Measurements from ENCODE around the gene ITPK1.

The ITPK1 gene

GRCh38 chr14:93057586-93058280 is 58.0 kb downstream of the ITPK1 start:
- DNase-seq = no peak

DNA sequence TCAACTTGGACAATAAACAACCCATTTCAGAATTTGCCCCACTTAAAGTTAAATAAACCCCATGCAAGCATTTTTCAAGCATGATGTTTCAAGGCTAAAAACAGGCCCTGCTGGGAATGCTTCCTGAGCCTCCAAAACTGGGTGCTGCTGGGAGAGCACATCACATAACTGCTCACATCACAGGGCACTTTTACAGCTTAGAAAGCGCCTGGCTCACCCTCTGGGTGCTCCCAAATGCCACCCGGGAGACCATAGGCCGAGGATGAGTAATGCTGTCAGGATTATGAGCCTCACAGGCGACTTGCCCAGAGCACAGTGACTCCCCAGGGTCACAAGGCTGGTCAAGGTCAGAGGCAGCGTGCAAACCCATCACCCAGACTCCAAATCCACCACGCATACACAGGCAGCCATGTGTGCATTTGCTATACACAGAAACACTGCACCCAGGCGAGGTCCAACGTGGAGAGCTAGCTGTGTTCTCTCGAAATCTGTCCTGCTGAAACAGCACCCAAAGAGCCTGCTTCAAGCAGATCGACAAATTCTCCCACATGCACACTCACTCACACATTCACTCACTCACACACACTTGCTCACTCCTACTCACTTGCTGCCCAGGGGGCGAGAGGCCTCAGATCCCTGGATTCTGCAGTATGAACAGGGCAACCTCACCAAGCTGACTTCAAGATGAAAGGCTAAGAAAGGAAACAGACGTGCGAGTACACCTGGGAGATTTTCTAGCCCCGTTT is 58.7 kb downstream of the ITPK1 start:
- DNase-seq = no peak

DNA sequence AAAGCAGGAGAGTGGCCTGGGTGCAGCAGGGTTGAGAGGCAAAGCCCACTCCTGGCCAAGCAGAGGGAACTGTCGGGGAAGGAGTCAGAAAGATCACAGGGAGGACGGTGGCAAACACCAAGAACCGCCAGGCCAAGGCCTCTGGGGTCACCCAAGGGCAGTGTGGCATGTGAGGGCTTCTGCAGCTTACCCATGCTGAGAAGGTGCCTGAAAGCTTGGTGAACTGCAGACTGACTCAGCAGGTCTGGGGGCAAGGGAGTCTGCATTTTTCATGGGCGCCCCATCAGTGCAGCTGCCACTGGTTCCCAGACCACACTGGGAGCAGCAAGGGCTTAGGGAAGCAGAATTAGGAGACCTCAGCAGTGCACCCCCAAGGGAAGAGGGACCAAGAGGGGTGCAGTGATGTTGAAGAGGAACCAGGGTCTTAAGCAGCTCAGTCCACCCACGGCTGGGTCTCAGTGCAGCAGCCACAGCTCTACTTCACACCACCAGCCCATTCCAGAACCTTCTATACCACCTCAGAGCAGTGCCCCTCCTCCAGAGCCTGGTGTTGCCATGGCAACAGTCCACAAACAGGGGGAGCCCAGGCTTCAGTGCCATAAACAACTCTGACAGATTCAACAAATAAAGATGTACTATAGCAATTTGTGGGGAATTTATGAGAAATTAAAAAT is 59.4 kb downstream of the ITPK1 start:
- no peak for DNase-seq

GRCh38 chr14:93055651-93056115 is 60.0 kb downstream of the ITPK1 start:
- no peak for DNase-seq

- DNase-seq = no peak
Observed at GRCh38 chr14:93054876-93055275, 60.8 kb downstream of the ITPK1 start.

GRCh38 chr14:93054006-93054405 is 61.7 kb downstream of the ITPK1 start:
- DNase-seq = no peak

- no peak for DNase-seq
Observed at GRCh38 chr14:93051600-93052546, 63.9 kb downstream of the ITPK1 start.

DNA sequence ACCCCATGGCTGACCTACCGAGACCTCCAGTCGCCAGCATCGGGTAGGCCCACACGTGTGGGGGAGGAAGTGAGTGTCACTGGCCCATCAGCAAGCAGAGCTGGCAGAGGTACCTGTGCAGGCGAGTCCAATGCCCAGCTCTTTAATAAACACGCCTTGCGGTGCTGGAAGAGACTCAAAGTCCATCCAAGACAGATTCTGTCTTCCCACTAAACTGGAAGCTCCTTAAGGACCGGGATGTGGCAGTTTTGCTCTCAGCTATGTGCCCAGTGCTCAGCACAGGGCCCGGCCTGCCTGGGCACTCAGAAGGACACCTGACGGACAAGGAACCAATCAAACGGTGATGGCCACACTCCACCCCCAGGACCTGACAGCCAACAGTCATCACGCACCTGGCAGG is 65.0 kb downstream of the ITPK1 start:
- no peak for DNase-seq

GRCh38 chr14:93049867-93050331 is 65.8 kb downstream of the ITPK1 start:
- no peak for DNase-seq

DNA sequence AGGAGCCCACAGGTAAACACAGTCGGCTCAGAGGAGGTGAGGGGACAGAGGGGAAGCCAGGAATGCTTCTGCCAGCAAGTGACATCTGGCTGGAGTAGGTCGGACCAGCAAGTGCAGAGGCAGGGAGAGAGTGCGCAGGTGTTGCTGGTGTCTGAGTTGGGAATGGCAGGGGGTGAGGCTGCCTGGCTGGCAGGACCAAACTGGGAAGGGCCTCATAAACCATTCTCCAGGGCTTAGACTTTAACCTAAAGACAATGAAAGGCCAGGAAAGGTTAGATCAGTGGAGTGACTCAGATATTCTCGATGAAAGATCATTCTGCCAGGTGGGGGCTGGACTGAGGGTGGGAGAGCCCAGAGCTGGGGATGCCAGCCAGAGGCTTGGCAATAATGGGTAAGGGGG is 66.4 kb downstream of the ITPK1 start:
- DNase-seq = no peak

- no peak for DNase-seq
Observed at GRCh38 chr14:93048843-93049242, 66.9 kb downstream of the ITPK1 start.

GRCh38 chr14:93047661-93048060 is 68.1 kb downstream of the ITPK1 start:
- DNase-seq = no peak

- DNase-seq = no peak
Observed at GRCh38 chr14:93047157-93047556, 68.6 kb downstream of the ITPK1 start.

DNA sequence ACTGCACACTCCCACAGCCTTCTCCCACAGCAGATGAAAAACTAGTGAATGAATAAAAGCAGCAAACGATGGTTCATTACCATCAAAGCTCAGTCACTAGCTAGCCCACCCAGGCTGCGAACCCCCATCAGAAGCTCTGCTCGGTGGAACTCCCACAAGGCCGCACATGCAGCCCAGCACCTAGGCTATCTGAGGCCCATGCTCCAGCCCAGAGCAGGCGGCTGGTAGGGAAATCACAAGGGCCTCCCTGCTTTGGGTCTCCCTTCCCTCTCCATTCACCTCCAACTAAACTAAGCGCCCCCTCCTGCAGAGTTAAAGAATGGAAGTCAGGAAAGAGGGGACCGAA is 69.0 kb downstream of the ITPK1 start:
- no peak for DNase-seq

DNA sequence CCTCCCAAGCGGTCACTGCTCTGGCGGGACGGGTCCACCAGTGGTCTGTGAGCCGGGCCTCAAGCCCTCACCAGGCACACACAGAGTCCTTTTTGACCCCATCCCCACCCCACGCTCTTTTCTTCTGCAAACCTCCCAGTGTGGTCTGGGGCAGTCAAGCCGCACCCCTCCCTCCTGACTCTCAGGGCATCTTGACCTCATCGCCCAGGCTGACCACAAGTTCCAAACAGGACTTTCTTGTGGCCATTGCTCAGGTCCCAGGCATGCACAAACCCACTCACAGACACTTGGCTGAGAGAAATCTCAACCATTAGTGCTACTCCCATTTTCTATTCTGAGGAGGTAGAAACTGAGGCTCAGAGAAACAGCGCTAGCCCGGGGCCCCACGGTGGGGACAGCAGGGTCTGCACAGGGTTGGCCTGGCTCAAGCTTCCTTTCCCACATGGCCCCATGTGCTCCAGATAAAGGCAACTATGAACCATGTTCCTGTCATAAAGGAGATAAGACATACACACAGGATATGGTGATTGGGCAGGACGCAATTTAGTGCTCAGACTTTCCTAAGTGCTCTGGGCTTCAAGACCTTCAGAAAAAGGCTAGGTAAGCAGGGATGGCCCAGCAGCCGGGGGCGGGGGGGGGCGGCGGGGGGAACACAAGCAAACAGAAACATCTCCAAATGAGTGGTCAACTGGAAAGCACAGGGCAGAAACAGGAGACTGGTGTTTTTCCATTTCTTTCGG is 69.6 kb downstream of the ITPK1 start:
- DNase-seq = no peak

DNA sequence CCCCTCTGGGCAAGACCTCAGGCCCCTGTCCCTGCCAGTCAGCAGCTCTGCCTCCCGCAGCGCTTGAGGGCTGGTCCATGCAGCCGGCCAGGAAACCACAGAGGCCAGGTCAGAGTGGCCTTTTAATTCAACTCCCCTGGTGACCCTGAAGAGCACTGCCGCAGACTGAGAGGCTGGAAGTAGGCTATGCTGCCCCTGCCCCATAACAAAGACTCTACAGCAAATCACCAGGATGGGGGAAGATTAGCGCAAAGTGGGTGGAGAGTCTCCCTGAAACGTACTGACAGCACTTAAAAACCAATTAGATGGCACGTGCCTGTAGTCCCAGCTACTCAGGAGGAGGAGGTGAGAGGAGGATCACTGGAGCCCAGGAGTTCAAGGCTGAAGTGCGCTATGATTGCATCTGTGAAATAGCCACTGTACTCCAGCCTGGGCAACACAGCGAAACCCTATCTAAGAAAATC is 70.5 kb downstream of the ITPK1 start:
- DNase-seq = no peak

DNA sequence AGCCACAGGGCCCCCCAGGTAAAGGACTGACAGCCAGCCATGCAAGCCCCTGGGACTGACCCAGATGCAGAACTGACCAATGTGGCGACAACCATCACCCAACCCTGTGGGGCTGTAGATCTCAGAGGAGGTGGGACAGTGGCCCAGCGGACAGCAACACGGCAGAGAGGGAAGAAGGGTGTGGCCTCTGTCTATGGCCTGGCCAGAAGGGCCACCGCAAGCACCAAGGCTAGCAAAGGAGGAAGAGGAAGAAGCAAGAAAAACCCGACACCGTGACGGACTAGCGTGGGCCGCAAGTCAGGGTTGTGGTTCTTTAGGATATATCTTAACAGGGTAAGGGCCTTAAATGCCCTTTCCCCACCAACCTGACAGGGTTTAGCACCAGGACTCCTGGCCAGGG is 71.2 kb downstream of the ITPK1 start:
- DNase-seq = no peak

GRCh38 chr14:93044121-93044520 is 71.6 kb downstream of the ITPK1 start:
- no peak for DNase-seq

GRCh38 chr14:93042968-93043940 is 72.5 kb downstream of the ITPK1 start:
- DNase-seq = no peak

GRCh38 chr14:93041830-93042229 is 73.9 kb downstream of the ITPK1 start:
- DNase-seq = peak; percentile 38

GRCh38 chr14:93040982-93041381 is 74.7 kb downstream of the ITPK1 start:
- no peak for DNase-seq

All from NCI-H146 (cell line).